Lung microvascular endothelial cell (primary cell): ENCODE measurements around the gene CLIC4. TPM values are rescaled to one million over a fixed set of nuclear protein-coding genes. Genes with fewer than 3 reads are reported as not detected.
"Not testable (repeated sequence)": the region's sequence is repeated elsewhere in the genome, so short reads cannot be mapped to it uniquely, and the experiment has no call there.

Source experiments
- DNase-seq, 2 donors: peaks; one replicate each; pipeline versions ENCODE4 v3.0.0 to v3.0.0-alpha.2; 2010; ENCODE audit warnings: low read depth in 2 of 2
- total RNA-seq: library from RNA; depleted of rRNA; stranded (reverse); fragments of >200 nt; gene quantifications from 2 replicates; pipeline ENCODE4 v1.2.1, GENCODE V29; 2014

Gene CLIC4
- total RNA-seq, 1 donor from 2014 or later = 122 TPM

GRCh38 chr1:24745711-24746413, 615 bp downstream of the CLIC4 start:
- DNase-seq = peak; percentile 51 to 69

DNA sequence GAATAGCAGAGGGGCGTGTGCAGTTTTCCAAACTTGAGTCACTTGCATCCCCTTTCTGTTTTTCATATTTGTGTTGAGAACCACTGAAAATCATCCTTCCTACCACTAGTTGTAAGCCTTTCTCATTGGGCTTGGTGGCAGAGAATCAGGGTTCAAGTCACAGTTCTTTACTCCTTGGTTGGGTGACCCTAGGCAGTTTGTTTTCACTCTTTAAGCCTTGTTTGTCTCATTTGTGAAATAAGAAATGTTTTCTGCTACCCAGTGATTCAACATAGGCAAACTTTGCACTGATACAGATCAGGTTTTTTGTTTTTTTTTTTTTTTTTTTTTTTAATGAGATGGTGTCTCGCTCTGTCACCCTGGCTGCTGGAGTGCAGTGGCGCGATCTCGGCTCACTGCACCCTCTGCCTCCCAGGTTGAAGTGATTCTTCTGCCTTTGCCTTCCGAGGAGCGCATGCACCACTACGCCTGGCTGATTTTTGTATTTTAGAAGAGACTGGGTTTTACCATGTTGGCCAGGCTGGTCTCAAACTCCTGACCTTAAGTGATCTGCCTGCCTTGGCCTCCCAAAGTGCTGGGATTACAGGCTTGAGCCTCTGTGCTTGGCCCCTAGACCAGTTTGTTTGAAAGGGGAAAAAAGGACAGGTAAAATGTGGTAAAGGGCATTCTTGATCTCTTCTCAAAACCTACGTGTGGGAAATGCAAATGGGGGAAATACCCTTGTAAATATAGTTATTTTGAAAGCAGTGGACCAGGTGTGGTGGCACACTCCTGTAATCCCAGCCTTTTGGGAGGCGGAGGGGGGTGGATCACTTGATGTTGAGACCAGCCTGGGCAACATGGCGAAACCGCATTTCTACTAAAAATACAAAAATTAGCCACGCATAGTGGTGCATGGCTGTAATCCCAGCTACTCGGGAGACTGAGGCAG, 3.2 kb downstream of the CLIC4 start:
- no peak for DNase-seq

- DNase-seq = no peak
Measured at GRCh38 chr1:24749252-24749651, 4.0 kb downstream of the CLIC4 start.

DNA sequence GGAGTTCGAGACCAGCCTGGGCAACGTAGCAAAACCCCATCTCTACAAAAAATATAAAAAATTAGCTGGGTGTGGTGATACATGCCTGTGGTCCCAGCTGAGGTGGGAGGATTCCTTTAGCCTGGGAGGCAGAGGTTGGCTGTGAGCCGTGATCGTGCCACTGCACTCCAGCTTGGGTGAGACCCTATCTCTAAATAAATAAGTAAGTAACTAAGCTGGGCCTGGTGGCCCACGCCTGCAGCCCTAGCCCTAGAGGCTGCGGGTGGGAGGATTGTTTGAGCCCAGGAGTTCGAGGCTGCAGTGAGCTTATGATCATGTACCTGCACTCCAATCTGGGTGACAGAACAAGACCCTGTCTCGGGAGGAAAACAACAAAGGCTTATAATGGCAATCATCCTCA, 4.6 kb downstream of the CLIC4 start:
- no peak for DNase-seq

DNA sequence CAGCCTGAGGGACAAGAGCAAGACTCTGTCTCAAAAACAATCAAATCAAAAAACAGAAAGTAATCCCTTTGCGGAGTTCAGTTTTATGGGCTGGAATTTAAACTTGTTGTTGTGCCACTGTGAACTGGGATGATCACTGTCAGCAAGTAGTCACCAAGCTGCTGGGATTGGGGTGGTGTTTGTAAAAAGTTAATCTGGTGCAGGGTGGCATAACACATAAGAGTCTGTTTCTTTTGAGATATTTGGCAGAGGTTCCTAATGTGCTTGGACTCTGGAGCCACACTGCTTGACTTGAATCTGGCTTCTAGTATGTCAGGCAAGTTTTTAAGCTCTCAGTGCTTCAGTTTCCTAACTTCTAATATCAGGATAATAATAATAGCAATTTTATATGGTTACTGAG, 6.6 kb downstream of the CLIC4 start:
- DNase-seq = no peak

DNA sequence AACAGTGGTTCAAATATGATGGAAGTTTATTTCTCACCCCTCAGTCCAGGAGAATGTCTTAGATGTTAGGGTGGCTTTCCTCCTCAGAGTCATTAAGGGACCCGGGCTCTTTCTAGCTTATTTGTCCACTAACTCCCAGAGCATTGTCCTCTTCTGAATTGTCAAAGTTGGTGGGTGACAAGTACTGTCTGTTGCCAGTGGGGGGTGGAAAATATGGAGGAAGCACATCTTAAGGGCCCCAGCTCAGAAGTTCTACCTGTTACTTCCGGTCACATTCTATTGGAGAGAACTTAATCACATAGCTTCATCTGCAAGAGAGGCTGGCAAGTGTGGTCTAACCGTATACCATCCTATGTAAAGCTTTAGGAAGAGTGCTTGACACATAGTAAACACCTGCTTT, 7.1 kb downstream of the CLIC4 start:
- no peak for DNase-seq

GRCh38 chr1:24754229-24754628, 9.0 kb downstream of the CLIC4 start:
- DNase-seq = peak; percentile 37 to 91

DNA sequence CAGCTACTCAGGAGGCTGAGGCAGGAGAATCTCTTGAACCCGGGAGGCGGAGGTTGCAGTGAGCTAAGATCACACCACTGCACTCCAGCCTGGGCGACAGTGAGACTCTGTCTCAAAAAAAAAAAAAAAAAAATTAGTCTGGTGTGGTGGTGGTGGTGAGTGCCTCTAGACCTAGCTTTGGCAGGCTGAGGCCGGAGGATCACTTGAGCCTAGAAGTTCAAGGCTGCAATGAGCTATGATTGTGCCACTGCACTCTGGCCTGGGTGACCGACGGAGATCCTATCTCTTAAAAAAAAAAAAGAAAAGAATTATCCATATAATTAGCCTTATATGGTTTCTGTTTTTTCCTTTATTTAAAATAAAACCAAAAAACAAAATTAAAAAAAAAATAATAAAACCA, 10.1 kb downstream of the CLIC4 start:
- not testable (repeated sequence) for DNase-seq

GRCh38 chr1:24756395-24756794, 11.1 kb downstream of the CLIC4 start:
- no peak for DNase-seq

DNA sequence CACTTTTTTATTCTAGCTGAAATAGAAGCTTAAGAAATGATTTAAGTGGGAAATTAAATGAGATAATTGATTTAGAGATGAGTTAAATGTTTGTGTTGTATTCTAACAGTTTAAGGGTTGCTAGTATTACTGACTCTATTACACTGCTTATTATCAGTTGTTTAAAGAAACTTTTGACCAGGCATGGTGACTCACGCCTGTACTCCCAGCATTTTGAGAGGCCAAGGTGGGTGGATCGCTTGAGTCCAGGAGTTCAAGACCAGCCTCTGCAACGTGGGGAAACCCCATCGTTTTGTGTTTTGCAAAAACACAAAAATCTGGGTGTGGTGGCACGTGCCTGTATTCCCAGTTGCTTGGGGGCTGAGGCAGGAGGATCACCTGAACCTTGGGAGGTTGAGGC, 14.2 kb downstream of the CLIC4 start:
- no peak for DNase-seq

- no peak for DNase-seq
Measured at GRCh38 chr1:24761582-24761981, 16.3 kb downstream of the CLIC4 start.

- DNase-seq = peak in 1 of 2 donors; percentile 51
Measured at GRCh38 chr1:24762133-24762676, 17.0 kb downstream of the CLIC4 start.

DNA sequence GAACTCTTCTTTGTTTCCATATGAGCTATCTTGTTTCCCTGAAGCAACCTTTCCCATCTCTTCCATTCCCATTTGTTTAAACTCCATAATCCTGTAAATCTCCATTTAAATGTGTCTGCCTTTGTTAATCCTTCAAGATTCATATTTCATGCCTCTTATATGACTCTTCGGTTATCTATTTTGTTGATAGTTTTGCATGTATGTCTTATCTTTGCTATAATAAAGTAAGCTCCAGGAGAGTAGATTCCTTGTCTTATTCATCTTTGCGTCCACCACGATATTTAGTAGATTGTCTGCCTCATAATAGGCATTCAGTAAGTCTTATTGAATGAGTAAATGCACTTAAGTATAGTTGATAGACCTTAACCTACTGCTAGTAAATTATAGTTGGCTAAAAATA, 18.4 kb downstream of the CLIC4 start:
- no peak for DNase-seq

DNA sequence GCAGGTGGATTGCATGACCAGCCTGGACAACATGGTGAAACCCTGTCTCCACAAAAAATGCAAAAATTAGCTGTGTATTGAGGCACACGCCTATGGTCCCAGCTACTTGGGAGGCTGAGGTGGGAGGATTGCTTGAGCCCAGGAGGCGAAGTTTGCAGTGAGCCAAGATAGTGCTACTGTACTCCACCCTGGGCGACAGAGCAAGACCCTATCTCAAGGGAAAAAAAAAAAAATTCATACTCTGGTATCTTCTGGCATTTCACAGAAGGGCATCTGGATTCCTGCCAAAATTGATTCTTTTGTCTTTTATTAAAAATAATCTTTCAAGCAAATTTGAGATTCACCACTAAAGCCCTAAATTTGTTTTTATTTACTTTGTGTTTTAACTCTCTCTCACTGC, 19.2 kb downstream of the CLIC4 start:
- DNase-seq = no peak

DNA sequence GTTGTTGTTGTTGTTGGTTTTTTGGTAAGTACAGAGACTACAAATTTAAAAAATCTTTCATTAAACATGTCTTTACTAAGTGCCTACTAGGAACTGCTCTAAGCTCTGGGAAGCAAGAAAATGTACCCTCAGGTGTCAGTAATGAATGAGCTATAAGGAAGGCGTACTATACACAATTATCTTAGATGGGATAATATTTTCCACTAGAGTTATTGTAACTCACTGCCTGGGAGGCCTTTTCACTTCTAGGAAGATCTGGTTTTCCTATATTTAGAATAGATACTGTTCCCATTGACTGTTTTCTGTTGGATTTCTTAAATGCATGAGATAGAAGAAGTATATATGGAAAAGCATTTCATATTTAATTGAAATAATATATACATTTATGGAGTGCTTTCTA, 19.6 kb downstream of the CLIC4 start:
- no peak for DNase-seq

DNA sequence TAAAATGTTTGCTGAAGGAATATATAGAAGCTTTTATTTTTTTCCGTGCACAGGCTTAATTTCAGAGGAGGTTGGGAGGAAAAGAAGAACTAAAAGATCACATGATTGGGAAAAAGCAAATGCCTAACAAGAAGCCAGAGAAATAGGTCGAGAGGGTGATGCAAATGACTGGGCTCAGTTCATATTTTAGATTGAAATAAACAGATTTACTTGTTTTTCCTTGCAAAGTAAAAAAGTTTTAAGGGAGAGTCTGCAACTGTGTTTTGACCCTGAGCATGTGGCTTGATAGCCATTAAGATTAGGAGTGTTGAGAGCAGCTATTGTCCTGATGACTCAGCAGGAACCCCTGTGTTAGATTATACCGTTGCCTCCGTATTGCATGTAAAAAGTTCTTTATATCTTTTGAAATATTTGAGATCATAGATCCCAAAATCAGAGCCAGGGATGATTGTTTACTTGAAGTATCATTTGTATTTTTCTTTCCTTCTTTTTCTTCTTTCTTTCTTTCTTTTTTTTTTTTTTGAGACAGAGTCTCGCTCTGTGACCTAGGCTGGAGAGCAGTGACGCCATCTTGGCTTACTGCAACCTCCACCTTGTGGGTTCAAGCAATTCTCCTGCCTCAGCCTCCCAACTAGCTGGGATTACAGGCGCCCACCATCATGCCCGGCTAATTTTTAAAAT, 20.2 kb downstream of the CLIC4 start:
- peak; percentile 55 to 57 for DNase-seq

DNA sequence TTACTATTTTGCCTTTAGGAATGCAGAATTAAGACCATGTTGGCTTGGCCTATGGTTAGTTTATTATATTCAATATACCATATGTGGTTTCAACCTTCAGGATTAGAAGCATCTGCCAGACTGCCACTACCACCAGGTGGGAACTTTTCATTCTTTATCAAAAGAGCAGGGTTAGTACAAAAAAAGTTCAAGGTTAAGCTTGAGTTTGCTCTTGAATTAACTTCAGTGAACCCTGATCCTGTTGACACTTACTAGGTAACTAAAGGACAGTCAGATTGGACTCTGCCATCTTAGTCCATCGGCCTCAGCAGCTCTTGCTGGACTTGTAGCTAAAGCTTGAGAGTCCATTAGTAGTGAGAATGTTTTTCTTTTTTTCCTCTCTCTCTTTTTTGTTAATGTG, 22.1 kb downstream of the CLIC4 start:
- no peak for DNase-seq

GRCh38 chr1:24768873-24769605, 23.8 kb downstream of the CLIC4 start:
- no peak for DNase-seq

DNA sequence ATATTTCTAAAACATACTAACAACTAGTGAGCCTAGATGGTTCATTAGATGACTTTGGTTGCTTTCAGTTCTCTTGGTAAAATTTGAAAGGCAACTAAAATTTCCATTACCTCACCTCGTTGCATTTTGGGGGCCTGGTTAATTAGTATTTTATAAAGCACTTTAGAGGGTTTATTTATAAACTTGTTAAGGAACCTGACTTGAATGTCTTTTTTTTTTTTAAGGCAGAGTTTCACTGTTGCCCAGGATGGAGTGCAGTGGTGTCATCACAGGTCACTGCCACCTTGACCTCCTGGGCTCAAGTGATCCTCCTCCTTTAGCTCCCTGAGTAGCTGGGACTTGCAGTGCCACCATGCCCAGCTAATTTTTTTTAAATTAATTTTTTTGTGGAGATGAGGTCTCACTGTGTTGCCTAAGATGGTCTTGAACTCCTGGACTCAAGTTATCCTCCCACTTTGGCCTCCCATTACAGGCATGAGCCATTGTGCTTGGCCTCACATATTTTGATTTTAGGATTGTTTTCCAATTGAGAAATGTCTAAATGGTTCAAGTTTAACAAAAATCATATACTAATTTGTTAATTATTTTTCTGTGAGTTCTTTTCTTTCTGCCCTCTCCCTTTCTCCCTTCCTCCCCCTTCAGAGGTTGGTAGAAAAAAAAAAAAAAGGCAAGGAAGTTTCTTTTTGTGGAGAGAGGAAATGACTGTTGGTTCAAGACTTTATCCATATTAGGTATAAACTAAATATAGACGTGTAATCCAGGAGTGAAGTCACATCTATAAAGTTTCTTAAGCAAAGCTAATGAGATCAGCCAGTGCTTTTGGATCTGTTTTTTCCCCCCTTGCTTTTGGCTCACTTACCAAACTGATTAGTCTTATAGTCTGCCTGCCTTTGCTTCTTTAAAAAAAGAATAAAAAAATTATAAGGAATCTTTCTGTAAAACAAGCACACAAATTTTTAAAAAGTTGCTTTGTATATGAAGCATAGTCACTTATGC, 24.7 kb downstream of the CLIC4 start:
- DNase-seq = peak in 1 of 2 donors; percentile 94

GRCh38 chr1:24770881-24771280, 25.6 kb downstream of the CLIC4 start:
- DNase-seq = peak in 1 of 2 donors; percentile 20
